ENCODE data around the gene RIC8B.
"Not testable (repeated sequence)": the region's sequence is repeated elsewhere in the genome, so short reads cannot be mapped to it uniquely, and the experiment has no call there.

Gene RIC8B

GRCh38 chr12:106774005-106774807, at the start of gene RIC8B:
Gene RIC8B, plus strand, starts transcription at chr12:106774682. Its CDS starts 64 bp downstream, at chr12:106774746.
- H3K9ac ChIP-seq (ENCODE audit: insufficient read length, low read depth) = peak within 1 kb of the TSS; percentile 86
- peaks cover 21% of the 10 kb centered on the region for H3K36me3 ChIP-seq (ENCODE audit: insufficient read depth, insufficient read length, low read length)
- H3K4me3 ChIP-seq (ENCODE audit: insufficient read length, low read depth) = peak within 1 kb of the TSS; percentile 93
- H3K27me3 ChIP-seq (ENCODE audit: insufficient read depth, insufficient read length) = no peaks in the 10 kb centered on the region
- peaks cover 3% of the 10 kb centered on the region for H3K4me1 ChIP-seq (ENCODE audit: insufficient read depth, insufficient read length)
- H3K9me3 ChIP-seq (ENCODE audit: insufficient read depth, low read length) = peaks cover 7% of the 10 kb centered on the region
- DNase-seq (ENCODE audit: low read depth, low spot score) = peak; percentile 98
- TF ChIP-seq YY1 (IDR thresholded peaks at IDR 0.05; ENCODE audit: insufficient read depth, insufficient read length) = peak; percentile 9
- no peak for TF ChIP-seq ZNF274 (IDR thresholded peaks at IDR 0.05; ENCODE audit: low read depth, low read length)

GRCh38 chr12:106724934-106725333, 49.5 kb upstream of the RIC8B start:
- Histone ChIP-seq H3K4me3 (ENCODE audit: insufficient read length, low read depth) (no peak overlapping the region), H3K9me3 (ENCODE audit: insufficient read depth, low read length) (no peaks in the 10 kb centered on the region), H3K36me3 (ENCODE audit: insufficient read depth, insufficient read length, low read length) (no peaks in the 10 kb centered on the region), H3K9ac (ENCODE audit: insufficient read length, low read depth) (no peak overlapping the region), H3K4me1 (ENCODE audit: insufficient read depth, insufficient read length) (no peaks in the 10 kb centered on the region), H3K27me3 (ENCODE audit: insufficient read depth, insufficient read length) (no peaks in the 10 kb centered on the region)
- TF ChIP-seq YY1 (IDR thresholded peaks at IDR 0.05; ENCODE audit: insufficient read depth, insufficient read length) (no peak), SUZ12 (IDR thresholded peaks at IDR 0.05; ENCODE audit: extremely low read depth, insufficient read depth, insufficient read length) (no peak), ZNF274 (IDR thresholded peaks at IDR 0.05; ENCODE audit: low read depth, low read length) (no peak)
- DNase-seq (ENCODE audit: low read depth, low spot score) = no peak

GRCh38 chr12:106726603-106727202, 47.8 kb upstream of the RIC8B start:
- not testable (repeated sequence) for H3K9ac ChIP-seq (ENCODE audit: insufficient read length, low read depth); H3K9me3 ChIP-seq (ENCODE audit: insufficient read depth, low read length); DNase-seq (ENCODE audit: low read depth, low spot score); H3K27me3 ChIP-seq (ENCODE audit: insufficient read depth, insufficient read length); H3K4me1 ChIP-seq (ENCODE audit: insufficient read depth, insufficient read length); H3K4me3 ChIP-seq (ENCODE audit: insufficient read length, low read depth); H3K36me3 ChIP-seq (ENCODE audit: insufficient read depth, insufficient read length, low read length)

- H3K9ac ChIP-seq (ENCODE audit: insufficient read length, low read depth) = no peak overlapping the region
- no peak for TF ChIP-seq SUZ12 (IDR thresholded peaks at IDR 0.05; ENCODE audit: extremely low read depth, insufficient read depth, insufficient read length)
- TF ChIP-seq ZNF274 (IDR thresholded peaks at IDR 0.05; ENCODE audit: low read depth, low read length) = no peak
- TF ChIP-seq YY1 (IDR thresholded peaks at IDR 0.05; ENCODE audit: insufficient read depth, insufficient read length) = no peak
Observed at GRCh38 chr12:106729611-106730010, 44.9 kb upstream of the RIC8B start.

GRCh38 chr12:106732890-106733289, 41.6 kb upstream of the RIC8B start:
- Histone ChIP-seq H3K4me3 (ENCODE audit: insufficient read length, low read depth) (no peak overlapping the region), H3K36me3 (ENCODE audit: insufficient read depth, insufficient read length, low read length) (no peaks in the 10 kb centered on the region), H3K9ac (ENCODE audit: insufficient read length, low read depth) (no peak overlapping the region), H3K27me3 (ENCODE audit: insufficient read depth, insufficient read length) (no peaks in the 10 kb centered on the region), H3K9me3 (ENCODE audit: insufficient read depth, low read length) (no peaks in the 10 kb centered on the region), H3K4me1 (ENCODE audit: insufficient read depth, insufficient read length) (no peaks in the 10 kb centered on the region)
- DNase-seq (ENCODE audit: low read depth, low spot score) = no peak
- no peak for TF ChIP-seq SUZ12 (IDR thresholded peaks at IDR 0.05; ENCODE audit: extremely low read depth, insufficient read depth, insufficient read length)
- no peak for TF ChIP-seq YY1 (IDR thresholded peaks at IDR 0.05; ENCODE audit: insufficient read depth, insufficient read length)
- no peak for TF ChIP-seq ZNF274 (IDR thresholded peaks at IDR 0.05; ENCODE audit: low read depth, low read length)

More at GRCh38 chr12:106729611-106730010, 44.9 kb upstream of the RIC8B start:
- no peaks in the 10 kb centered on the region for H3K27me3 ChIP-seq (ENCODE audit: insufficient read depth, insufficient read length)
- no peaks in the 10 kb centered on the region for H3K4me1 ChIP-seq (ENCODE audit: insufficient read depth, insufficient read length)
- H3K9me3 ChIP-seq (ENCODE audit: insufficient read depth, low read length) = no peaks in the 10 kb centered on the region
- H3K36me3 ChIP-seq (ENCODE audit: insufficient read depth, insufficient read length, low read length) = no peaks in the 10 kb centered on the region
- no peak overlapping the region for H3K4me3 ChIP-seq (ENCODE audit: insufficient read length, low read depth)
- DNase-seq (ENCODE audit: low read depth, low spot score) = no peak

GRCh38 chr12:106733660-106734059, 40.8 kb upstream of the RIC8B start:
- no peak for DNase-seq (ENCODE audit: low read depth, low spot score)
- H3K9ac ChIP-seq (ENCODE audit: insufficient read length, low read depth) = no peak overlapping the region
- H3K36me3 ChIP-seq (ENCODE audit: insufficient read depth, insufficient read length, low read length) = no peaks in the 10 kb centered on the region
- H3K4me3 ChIP-seq (ENCODE audit: insufficient read length, low read depth) = no peak overlapping the region
- TF ChIP-seq SUZ12 (IDR thresholded peaks at IDR 0.05; ENCODE audit: extremely low read depth, insufficient read depth, insufficient read length) = no peak
- TF ChIP-seq ZNF274 (IDR thresholded peaks at IDR 0.05; ENCODE audit: low read depth, low read length) = no peak
- no peak for TF ChIP-seq YY1 (IDR thresholded peaks at IDR 0.05; ENCODE audit: insufficient read depth, insufficient read length)
- H3K9me3 ChIP-seq (ENCODE audit: insufficient read depth, low read length) = no peaks in the 10 kb centered on the region
- no peaks in the 10 kb centered on the region for H3K27me3 ChIP-seq (ENCODE audit: insufficient read depth, insufficient read length)
- H3K4me1 ChIP-seq (ENCODE audit: insufficient read depth, insufficient read length) = no peaks in the 10 kb centered on the region

GRCh38 chr12:106736051-106736957, 38.2 kb upstream of the RIC8B start:
- DNase-seq (ENCODE audit: low read depth, low spot score) = no peak
- Histone ChIP-seq H3K9me3 (ENCODE audit: insufficient read depth, low read length) (no peaks in the 10 kb centered on the region), H3K27me3 (ENCODE audit: insufficient read depth, insufficient read length) (no peaks in the 10 kb centered on the region), H3K9ac (ENCODE audit: insufficient read length, low read depth) (no peak overlapping the region), H3K4me3 (ENCODE audit: insufficient read length, low read depth) (no peak overlapping the region), H3K4me1 (ENCODE audit: insufficient read depth, insufficient read length) (no peaks in the 10 kb centered on the region), H3K36me3 (ENCODE audit: insufficient read depth, insufficient read length, low read length) (no peaks in the 10 kb centered on the region)
- no peak for TF ChIP-seq ZNF274 (IDR thresholded peaks at IDR 0.05; ENCODE audit: low read depth, low read length)
- no peak for TF ChIP-seq YY1 (IDR thresholded peaks at IDR 0.05; ENCODE audit: insufficient read depth, insufficient read length)
- TF ChIP-seq SUZ12 (IDR thresholded peaks at IDR 0.05; ENCODE audit: extremely low read depth, insufficient read depth, insufficient read length) = no peak
